GM18907 (cell line): ENCODE results near the gene DOCK9.

Experiments used
- ATAC-seq: cut with Tn5 transposase; IDR thresholded peaks from one replicate; pipeline ENCODE4 v1.9.1; 2021; ENCODE audit warnings: mild to moderate bottlenecking, moderate library complexity; ENCODE audit not compliant: unreplicated experiment

The DOCK9 gene

GRCh38 chr13:98752467-98753290 is 225.2 kb downstream of the DOCK9 start, which contains the start of gene SLC15A1:
Gene SLC15A1 (minus strand): TSS chr13:98752672. CDS start chr13:98752598, 74 bp downstream.
- ATAC-seq: no peak

GRCh38 chr13:98751861-98752466 is 225.9 kb downstream of the DOCK9 start:
- no peak for ATAC-seq

GRCh38 chr13:98751367-98751782 is 226.5 kb downstream of the DOCK9 start:
- no peak for ATAC-seq

GRCh38 chr13:98749501-98749900 is 228.4 kb downstream of the DOCK9 start:
- no peak for ATAC-seq

DNA sequence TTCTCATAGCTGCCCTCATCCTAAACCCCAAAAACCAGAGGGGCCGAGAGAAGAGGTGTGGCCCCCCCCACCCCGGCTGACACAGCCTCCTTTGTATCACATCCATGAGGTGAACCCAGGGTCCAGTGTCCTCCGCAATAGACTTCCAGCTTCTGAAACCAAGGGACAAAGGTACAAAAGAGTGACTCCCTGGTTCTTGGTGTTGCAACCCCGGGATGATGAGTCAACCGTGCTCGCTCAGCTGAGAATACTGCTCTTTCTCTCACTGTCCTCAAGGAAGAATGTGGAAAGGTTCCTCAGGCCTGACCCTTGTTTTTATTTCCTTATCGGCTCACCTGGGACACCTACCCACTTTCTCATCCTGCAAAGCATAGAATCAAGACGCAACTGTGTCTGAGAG is 230.9 kb downstream of the DOCK9 start:
- no peak for ATAC-seq
